GM13977 (cell line): ENCODE data around the gene MYO5B.

ENCODE experiments used
- DNase-seq: peaks from one replicate; pipeline ENCODE4 v3.0.0; 2012; ENCODE audit warnings: low spot score
- CTCF ChIP-seq: IDR thresholded peaks from 2 replicates; pipeline ENCODE4 v1.5.1; 2012; ENCODE audit warnings: mild to moderate bottlenecking, control low read depth; ENCODE audit not compliant: insufficient read depth; ENCODE audit errors: extremely low read depth, missing control alignments
- in situ Hi-C: fragments of 300-500 bp; cut with MboI; formaldehyde crosslinking; loops from one replicate; pipeline ENCODE4 v1.12.0; 2022; ENCODE audit warnings: low sequenced_read_pairs, low pct_unique_long_range_greater_than_20kb, mixed read lengths, inconsistent platforms; ENCODE audit not compliant: unreplicated experiment

Gene MYO5B

DNA sequence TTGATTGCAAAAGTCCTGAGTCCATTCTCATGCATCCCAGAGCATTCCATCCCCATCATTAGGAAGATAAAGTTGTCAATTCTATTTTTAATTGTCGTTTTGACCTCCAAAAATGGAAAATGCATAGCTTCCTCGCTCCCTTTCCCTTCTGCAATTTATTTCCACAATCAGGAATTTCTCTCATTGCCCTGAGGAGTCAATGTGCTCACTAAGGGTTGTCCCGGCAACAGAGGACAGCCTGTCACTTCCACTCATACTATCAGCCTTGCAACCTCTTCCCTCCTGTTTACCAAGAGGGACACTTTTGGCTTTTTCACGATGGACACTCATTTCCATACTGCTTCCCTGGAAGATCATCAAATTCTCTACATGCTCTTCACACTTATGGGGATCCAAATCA is 164.8 kb downstream of the MYO5B start:
- TF ChIP-seq CTCF = no peak
- in situ Hi-C loops = no loop called here
- no peak for DNase-seq

DNA sequence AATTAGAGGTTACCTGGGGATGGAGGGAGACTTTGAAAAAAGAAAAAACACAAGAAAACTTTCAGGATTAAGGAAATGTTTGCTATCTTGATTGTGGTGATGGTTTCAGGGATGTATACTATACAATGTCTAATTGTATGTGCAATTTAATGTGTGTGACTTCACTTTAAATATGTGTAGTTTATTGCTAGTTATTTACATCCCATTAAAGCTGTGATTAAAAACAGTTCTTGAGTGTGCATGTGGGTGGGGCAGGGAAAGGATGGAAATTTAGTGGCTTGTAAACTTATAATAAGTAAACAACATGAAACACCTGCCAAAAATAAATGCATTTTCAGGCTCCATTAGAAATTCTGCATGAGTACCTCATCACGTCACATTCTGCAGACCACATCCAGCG is 167.0 kb downstream of the MYO5B start:
- no peak for DNase-seq
- in situ Hi-C loops = no loop called here
- TF ChIP-seq CTCF = no peak

GRCh38 chr18:50024466-50024865 is 170.5 kb downstream of the MYO5B start:
- TF ChIP-seq CTCF = no peak
- DNase-seq = no peak
- in situ Hi-C loops = no loop called here

- in situ Hi-C loops = no loop called here
- TF ChIP-seq CTCF = no peak
- no peak for DNase-seq
Observed at GRCh38 chr18:50022985-50023384, 172.0 kb downstream of the MYO5B start.

GRCh38 chr18:50014606-50015005 is 180.3 kb downstream of the MYO5B start:
- TF ChIP-seq CTCF = no peak
- in situ Hi-C loops = no loop called here
- no peak for DNase-seq

- TF ChIP-seq CTCF = no peak
- in situ Hi-C loops = no loop called here
- DNase-seq = no peak
Observed at GRCh38 chr18:50013363-50014138, 181.4 kb downstream of the MYO5B start.
